Ishikawa (cell line): Measurements from ENCODE around the gene SLC7A7.

Experiments
- CREB1 ChIP-seq: IDR thresholded peaks from 2 replicates; pipeline ENCODE4 v1.6.1; 2012; ENCODE audit warnings: low read depth
- EGR1 ChIP-seq: IDR thresholded peaks from 2 replicates; pipeline ENCODE4 v1.6.1; 2012
- EP300 ChIP-seq: IDR thresholded peaks from 2 replicates; pipeline ENCODE4 v1.6.1; 2012; ENCODE audit warnings: borderline replicate concordance
- NFIC ChIP-seq: IDR thresholded peaks from 2 replicates; pipeline ENCODE4 v1.6.1; 2012
- RAD21 ChIP-seq: IDR thresholded peaks from 2 replicates; pipeline ENCODE4 v1.6.1; 2012; ENCODE audit warnings: low read depth
- TAF1 ChIP-seq: IDR thresholded peaks from 2 replicates; pipeline ENCODE4 v1.6.1; 2012; ENCODE audit warnings: low read depth, mild to moderate bottlenecking
- TCF12 ChIP-seq: IDR thresholded peaks from 2 replicates; pipeline ENCODE4 v1.6.1; 2012; ENCODE audit warnings: low read depth
- TEAD4 ChIP-seq: IDR thresholded peaks from 2 replicates; pipeline ENCODE4 v1.6.1; 2012
- USF1 ChIP-seq: IDR thresholded peaks from 2 replicates; pipeline ENCODE4 v1.6.1; 2012
- YY1 ChIP-seq: IDR thresholded peaks from 2 replicates; pipeline ENCODE4 v1.6.1; 2012; ENCODE audit warnings: low read depth
- TF ChIP-seq, protein P1 (sequence below): IDR thresholded peaks from 2 replicates; pipeline ENCODE4 v1.6.1; 2012; ENCODE audit warnings: low read depth, mild to moderate bottlenecking
- TF ChIP-seq, protein P2 (sequence below): IDR thresholded peaks from 2 replicates; pipeline ENCODE4 v1.6.1; 2012

GRCh38 chr14:22819151-22819988 is 4.1 kb upstream of the SLC7A7 start:
- no peak for TF ChIP-seq TAF1
- no peak for TF ChIP-seq EGR1
- TF ChIP-seq, protein P1, sequence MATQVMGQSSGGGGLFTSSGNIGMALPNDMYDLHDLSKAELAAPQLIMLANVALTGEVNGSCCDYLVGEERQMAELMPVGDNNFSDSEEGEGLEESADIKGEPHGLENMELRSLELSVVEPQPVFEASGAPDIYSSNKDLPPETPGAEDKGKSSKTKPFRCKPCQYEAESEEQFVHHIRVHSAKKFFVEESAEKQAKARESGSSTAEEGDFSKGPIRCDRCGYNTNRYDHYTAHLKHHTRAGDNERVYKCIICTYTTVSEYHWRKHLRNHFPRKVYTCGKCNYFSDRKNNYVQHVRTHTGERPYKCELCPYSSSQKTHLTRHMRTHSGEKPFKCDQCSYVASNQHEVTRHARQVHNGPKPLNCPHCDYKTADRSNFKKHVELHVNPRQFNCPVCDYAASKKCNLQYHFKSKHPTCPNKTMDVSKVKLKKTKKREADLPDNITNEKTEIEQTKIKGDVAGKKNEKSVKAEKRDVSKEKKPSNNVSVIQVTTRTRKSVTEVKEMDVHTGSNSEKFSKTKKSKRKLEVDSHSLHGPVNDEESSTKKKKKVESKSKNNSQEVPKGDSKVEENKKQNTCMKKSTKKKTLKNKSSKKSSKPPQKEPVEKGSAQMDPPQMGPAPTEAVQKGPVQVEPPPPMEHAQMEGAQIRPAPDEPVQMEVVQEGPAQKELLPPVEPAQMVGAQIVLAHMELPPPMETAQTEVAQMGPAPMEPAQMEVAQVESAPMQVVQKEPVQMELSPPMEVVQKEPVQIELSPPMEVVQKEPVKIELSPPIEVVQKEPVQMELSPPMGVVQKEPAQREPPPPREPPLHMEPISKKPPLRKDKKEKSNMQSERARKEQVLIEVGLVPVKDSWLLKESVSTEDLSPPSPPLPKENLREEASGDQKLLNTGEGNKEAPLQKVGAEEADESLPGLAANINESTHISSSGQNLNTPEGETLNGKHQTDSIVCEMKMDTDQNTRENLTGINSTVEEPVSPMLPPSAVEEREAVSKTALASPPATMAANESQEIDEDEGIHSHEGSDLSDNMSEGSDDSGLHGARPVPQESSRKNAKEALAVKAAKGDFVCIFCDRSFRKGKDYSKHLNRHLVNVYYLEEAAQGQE: no peak
- no peak for TF ChIP-seq CREB1
- TF ChIP-seq RAD21: no peak
- TF ChIP-seq EP300: no peak
- TF ChIP-seq YY1: no peak
- no peak for TF ChIP-seq TEAD4
- TF ChIP-seq, protein P2, sequence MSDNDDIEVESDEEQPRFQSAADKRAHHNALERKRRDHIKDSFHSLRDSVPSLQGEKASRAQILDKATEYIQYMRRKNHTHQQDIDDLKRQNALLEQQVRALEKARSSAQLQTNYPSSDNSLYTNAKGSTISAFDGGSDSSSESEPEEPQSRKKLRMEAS: no peak
- no peak for TF ChIP-seq NFIC
- TF ChIP-seq TCF12: no peak
- no peak for TF ChIP-seq USF1
